Stimulated activated naive CD4-positive, alpha-beta T cell treated with Interleukin-2 at 50 U/mL for 16 hours (primary cell): ENCODE data around the gene ITPR2.
"Not testable (repeated sequence)": the region's sequence is repeated elsewhere in the genome, so short reads cannot be mapped to it uniquely, and the experiment has no call there.

Source experiments
- DNase-seq: peaks from one replicate; lab custom pipeline; 2025; lab: John Stamatoyannopoulos, UW

Gene ITPR2

DNA sequence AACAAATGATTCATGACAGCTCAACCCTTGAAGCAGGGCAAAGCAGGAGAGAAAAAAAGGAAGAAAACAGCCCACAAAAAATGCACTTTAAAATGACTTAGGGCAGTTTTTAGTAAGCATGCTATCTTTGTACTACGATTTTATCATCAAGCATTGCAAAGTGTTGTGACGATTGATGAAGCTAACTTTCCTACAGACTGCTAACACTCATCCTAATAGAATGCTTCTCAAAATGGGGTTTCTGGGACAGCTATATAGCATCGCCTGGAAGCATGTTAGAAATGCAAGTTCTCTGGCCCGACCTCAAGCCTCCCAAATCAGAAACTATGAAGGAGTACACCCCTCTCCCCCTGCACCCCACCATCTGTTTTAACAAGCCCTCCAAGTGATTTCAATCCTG, 381.2 kb downstream of the ITPR2 start:
- no peak for DNase-seq

DNA sequence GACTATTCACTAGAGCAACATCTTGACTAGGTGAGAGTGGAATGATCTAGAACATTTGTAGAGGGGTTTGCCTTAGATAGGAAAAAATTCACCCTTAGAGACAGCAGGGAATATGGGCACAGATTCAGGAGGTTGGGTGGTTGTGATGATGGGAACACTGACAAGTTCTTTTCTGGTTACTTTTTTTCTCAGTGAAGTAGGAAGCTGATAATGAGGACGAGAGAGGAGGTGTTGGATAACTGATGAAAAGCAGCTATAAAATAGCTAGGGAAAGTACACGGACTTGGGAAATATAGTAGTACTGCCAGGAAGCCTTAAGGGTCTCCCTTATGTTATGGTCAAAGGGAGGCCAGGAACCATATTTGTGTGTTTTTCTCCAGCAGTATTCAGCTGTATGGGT, 387.1 kb downstream of the ITPR2 start:
- no peak for DNase-seq

DNA sequence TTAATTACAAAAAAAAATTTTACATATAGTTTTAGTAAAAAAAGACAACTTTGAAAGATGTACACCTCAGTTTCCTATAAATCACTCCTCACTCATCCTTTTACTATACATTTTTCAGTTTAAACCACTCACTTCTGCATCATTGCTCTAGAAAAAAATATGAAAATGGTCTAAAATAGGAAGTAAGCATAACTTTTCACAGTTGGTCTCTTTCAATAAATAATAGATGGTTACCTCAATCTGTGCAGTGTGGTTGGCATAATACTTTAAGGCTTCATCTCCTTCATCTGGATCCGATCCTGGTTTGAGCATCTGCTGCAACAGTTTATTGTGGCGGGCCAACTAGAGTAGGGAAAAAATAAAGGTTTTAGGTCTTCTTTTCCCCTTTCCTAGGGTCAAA, 389.7 kb downstream of the ITPR2 start:
- DNase-seq = no peak

DNA sequence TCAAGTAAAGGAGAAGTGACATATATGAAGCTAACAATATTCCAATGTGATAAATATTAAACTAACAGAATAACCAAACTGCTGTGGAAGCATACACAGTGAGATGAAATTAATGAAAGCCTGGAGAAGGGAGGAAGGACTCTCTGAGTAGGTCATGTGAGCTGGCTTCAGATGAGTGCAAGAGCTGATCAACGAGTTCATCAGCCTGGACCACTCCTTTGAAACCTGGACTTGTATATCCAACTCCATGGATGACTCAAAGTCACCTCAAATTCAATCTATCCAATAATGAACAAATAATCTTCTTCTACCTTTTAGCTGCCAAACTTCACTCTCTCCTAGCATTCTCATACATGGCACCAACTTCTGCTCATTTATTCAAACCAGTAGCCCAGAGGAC, 391.6 kb downstream of the ITPR2 start:
- DNase-seq = no peak

DNA sequence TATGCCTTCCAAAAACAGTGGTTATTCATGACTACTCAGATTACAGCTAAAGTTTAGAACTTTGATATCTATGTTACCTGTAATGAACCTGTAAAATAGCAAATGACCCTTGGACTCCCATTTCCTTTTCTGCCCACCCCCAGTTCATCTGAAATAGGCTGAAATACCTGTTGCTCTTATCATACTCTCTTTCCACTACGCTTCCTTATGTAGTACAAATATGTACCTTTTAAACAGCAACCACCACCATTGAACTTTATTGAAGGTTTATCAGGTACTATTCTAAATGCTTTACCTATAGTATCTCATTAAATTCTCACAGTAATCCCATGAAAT, 398.0 kb downstream of the ITPR2 start:
- DNase-seq = no peak

DNA sequence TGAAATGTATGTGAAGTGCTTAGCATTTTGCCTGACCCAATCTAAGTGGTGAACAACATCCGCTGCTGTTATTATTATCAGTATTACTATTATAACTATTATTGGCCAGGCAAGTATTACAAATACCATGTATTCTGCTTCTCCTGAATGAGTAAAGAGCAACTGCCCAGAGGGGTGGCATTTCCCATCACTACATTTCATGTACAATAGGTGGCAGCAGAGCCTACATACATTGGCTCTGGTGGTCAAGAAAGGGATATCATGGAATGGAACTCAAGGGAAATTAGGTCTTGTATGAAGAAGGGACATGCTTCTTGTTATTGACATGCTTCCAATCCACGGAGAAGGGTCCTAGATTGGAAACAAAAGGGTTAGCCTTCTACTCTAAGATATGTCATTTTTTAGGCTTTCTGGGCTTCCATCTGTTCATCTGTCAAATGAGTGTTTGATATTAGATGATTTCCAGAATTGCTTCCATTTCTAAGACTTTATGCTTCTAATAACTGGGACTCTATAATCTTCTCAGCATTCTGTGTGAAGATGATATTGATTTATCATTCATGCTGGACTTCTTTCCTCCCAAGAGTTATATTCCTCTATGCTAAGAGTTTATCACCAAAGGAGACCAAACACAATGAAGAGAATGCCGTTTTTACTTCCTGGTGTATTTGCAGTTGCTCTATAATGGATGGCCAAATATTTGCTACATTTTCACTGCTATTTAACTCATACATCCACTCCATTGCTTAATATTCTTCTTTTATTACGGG, 398.5 kb downstream of the ITPR2 start:
- no peak for DNase-seq

DNA sequence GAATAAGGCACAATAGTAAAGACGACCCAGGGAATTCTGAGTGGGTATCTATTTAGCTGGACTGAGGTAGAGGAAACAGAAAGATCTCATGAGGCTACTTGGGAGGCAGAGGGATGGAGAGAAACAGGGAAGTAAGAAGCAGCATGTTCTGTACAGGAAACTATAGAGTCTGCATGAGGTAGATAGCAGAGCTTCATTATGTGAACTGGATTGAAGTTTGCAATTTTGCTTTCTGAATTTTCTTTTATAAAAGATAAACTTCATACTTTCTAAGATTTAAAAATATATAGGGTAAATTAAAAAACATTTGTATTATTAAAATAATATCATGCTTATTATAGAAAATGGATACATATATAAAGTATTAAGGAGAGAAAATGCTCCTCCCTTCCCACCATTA, 399.3 kb downstream of the ITPR2 start:
- DNase-seq = not testable (repeated sequence)

DNA sequence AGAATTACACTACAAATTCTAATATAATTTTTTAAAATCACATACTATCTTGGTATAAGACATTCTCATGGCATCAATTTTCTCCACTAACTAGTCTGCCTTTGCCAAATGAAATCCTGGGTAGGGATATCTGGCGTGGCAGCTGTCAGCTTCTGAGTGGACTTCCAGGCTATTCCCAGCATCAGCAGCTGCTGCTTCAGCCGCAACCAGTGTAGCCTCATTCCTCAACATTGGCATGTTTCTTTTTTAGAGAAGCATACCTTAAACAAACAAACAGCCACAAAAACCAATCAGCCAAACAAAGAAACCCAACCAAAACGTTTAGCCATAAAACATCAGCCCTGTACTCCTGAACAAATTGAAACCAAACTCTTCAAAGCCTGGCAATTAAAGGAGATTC, 401.8 kb downstream of the ITPR2 start:
- DNase-seq = no peak

DNA sequence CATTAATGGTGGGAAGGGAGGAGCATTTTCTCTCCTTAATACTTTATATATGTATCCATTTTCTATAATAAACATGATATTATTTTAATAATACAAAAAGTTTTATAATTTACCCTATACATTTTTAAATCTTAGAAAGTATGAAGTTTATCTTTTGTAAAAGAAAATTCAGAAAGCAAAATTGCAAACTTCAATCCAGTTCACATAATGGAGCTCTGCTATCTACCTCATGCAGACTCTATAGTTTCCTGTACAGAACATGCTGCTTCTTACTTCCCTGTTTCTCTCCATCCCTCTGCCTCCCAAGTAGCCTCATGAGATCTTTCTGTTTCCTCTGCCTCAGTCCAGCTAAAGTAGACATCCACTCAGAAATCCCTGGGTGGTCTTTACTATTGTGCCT, 402.4 kb downstream of the ITPR2 start:
- DNase-seq = not testable (repeated sequence)

DNA sequence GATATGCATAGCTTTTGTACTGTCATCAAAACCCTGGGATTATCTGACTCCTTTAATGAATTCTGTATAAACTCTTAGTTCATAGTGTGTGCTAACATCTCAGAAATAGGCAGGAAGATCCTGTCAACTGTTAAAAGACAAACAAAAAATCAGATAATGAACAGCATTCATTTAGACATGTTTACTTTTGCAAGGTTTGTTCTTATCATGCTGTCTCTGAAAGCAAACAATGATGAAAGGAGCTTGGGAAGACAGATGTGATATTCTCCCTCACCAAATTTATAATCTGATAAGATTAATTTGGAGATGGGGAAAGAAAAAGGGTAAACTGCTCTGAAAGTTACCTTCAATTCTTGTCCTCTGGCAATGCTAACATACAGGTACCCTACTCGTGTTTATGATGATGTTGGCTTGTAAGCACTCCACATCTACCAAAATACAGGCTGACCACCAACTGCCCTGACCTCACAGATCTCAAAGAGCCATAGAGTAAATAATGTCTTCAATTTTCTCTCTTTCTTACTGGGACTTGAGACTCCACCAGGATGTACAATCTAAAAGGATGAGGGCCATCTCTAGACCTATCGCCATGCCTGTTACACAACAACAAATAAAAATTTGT, 403.8 kb downstream of the ITPR2 start:
- DNase-seq = no peak

DNA sequence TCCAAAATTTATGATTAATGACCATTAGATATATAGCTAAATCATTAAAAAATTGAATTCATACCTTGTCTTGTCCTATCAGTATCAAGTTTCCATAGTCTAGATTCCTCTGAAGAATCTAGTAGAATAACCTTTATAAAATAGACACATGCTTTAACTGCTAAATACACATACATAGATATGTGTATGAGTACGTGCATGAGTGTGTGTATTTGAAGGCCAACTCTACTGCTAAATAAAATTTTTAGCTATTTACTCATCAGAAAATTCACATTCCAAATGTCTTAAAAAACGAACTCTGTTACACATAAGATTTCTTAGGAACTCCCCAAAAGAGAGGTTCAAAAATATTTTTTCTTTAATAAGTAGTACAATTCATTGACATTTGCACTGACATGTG, 404.6 kb downstream of the ITPR2 start:
- no peak for DNase-seq

DNA sequence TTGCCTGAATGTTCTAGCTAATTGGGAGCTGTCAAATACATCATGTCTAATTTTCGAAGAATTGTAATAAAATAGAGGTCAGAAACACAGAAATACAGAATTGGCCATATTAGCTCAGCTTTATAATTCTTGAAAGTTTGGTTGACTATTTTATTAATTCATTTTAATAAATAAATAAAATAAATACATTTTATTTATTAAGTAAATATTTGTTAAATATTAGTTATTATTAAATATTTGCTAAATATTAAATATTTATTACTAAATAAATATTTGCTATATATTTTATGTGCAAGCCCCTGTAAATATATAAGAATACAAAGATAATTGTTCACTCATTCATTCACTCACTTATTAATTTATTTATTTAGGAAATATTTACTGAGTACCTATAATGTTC, 406.3 kb downstream of the ITPR2 start:
- DNase-seq = no peak

DNA sequence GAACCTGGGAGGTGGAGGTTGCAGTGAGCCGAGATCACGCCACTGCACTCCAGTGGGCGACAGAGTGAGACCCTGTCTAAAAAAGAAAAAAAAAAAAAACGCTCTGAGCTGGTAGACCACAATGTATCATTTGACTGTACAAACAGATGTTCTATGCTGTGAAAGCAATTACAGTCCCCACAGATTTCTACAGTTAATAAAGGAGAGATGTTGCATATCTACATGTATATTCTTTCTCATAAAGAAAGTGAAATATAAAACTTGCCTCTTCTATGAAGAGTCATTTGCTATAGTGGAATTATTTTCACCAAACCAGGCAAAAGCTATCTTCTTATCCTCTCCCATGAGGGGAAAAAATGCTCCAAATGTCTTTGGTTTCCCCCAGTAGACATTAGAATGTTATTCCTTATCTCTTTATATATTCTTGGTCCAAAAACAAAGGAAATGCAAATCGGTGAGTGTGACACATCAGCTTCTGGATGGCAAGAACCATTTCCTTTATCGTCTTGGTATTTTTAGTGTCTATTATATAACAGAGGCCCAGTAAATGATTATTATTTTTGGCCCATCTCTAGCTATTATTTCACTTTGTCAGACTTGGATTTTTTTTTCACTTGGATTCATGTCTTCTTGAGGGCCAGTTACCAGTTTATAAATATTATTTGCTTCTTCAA, 407.3 kb downstream of the ITPR2 start:
- no peak for DNase-seq

DNA sequence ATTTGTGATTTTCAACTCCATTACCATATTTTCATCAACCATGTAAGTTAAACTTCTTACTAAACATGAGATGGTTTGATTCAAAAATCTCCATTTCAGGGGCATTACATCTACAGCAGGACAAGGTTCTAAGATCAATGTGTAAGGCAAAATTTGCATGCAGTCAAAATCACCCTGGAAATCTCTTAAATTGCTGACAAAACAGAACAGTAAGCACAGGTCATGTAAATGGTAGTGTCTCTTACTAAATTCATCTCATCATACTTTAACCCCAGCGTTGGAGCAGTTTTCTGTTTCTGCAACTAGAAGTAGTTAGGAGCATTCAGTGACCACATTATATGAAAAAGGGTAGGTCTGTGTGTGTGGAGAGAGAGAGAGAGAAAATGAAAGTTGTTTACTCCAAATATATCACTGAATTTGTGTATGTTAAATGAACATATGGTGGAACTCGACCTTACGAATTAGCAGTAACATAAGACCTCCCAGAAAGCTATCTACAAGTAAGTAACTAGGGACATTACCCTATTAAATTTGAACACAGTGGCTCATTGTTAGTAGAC, 410.1 kb downstream of the ITPR2 start:
- DNase-seq = no peak

DNA sequence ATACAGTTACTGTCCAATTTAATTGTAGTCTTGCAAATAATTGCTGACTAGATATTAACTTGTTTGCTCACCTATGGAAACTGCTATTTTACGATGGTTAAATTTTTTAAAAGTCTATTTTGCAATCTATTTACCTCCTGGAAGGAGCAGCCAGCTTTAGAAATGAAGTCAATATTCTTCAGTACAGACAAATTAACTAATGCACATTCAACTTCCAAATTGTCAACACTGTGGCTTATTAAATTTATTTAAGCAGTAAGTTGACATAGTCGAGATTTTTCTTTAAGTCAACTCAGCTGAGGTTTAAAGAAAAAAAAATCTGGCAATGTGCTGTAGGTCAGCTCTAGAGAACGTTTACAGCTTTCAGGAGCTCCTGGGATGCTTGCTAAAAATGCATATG, 416.4 kb downstream of the ITPR2 start:
- DNase-seq = no peak

DNA sequence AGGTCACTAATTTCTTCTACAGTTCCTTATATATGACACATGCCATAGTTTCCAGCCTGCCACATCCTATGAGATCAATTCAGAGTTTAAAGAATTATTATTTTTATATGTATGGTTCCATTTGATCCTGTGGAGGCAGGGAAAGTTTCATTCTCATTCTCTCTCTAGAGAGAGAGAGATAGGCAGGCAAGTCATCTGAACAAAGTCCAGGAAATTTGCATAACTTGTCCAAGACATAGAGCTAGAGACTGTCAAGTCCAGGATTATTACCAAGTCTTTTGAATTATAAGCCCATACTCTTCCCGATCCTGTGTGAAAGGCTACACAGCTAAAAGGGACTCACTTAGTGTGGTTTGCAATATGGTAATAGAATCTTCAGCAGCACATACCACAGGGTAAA, 422.3 kb downstream of the ITPR2 start:
- DNase-seq = no peak

DNA sequence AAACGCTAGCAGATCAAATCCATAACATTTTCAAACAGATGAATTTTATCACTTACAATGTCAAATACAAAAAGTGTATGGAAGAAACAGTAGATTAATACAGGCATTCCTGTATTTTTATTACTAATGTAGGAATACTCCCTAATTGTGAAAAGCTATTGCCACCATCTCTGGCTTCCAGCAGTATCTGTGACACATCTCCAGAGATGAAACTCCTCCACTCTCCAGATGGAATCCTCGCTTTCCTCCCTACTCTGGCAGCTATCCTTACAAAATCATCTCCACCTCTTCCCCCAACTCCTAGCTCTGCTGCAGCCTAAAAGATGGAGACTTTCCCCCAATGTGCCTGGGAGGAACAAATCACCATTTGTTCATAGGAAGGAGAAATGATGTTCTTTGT, 426.2 kb downstream of the ITPR2 start:
- no peak for DNase-seq

DNA sequence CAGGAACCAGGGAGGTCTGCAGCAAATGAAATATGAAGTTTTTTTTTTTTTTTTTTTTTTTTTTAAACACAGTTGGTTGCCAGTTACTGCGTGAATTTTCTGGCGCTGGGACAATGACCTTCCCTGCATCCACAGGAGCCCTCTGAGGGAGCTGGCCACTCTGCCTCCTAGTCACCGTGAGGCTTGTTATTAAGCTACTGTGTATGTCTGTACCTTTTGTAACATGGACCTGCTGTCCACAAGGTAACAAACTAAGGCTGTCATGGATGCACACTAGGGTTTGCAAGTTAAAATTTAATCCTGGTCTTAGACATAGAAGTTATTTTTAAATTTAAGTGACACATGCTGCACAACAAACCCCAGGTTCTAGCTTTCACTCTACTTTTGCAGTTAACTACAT, 426.6 kb downstream of the ITPR2 start:
- no peak for DNase-seq

DNA sequence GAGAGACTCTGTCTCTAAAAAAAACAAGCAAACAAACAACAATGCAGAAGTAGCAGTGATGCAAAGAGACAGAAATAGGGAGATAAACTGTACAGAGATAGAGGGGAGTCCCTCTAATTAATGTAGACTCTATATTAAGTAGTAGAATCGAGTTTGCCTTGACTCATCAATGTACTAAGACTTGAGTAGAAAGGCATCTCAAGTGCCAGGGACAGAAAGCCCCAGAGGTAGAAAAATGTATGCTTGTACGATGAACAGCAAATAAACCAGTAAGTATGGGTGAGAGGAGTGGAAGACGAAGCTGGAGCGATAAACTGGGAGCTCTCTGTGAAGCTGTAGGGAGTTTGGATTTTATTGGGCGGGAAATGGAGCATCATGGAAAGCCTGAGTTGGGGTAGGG, 429.4 kb downstream of the ITPR2 start:
- DNase-seq = no peak

DNA sequence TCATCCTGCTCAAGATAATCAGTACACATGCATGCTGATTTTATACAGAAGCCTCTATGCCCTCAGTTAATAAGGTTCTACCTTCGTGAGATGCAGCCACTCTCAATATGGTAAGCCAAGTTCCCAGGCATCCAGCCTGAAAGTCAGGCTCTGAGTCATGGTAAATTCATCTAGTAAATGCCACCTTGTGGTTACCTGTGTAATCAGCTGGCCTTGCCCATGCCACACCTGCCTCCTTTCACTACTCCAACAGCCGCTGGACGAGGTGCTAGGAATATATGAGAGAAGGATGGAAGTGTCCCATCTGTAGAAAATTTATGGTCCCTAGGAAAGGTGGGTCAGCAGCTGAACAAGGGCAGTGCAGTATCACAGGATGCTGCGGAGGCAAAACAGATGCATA, 430.3 kb downstream of the ITPR2 start:
- DNase-seq = no peak

DNA sequence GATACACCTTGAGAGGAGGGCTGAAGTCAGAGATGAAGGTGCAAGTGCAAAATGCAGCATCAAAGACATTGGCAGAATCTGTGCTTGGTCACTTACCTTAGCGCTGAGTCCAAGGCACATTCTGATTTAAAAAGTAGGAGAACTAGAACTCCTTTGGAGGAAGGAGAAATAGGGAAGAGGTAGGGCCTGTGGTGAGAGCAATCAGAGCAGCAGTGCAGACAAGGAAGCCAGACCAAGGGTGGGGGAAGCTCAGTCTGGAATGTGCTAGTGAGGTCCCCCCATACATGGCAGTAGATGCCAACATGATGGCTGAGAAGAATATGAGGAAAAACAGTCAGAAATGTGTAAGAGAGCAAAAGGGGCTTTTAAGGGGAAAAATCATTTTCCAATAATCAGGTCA, 431.1 kb downstream of the ITPR2 start:
- DNase-seq = no peak

DNA sequence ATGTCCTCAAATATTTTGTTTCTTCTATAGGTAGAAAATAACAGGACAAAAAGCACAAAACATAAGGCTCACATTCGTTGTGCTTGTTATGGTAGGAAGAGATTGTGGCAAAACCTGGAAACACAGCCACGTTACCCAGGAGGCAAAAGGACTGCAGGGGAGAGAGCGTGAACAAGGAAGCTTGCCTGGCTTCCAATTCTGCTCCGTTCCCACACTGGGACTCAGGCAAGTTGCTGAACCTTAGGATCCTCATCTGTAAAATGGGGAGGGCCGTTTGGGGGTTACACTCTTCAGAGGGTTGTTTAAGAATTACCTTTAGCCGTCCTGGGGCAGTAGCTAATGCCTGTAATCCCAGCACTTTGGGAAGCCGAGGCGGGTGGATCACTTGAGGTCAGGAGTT, 432.4 kb downstream of the ITPR2 start:
- no peak for DNase-seq

DNA sequence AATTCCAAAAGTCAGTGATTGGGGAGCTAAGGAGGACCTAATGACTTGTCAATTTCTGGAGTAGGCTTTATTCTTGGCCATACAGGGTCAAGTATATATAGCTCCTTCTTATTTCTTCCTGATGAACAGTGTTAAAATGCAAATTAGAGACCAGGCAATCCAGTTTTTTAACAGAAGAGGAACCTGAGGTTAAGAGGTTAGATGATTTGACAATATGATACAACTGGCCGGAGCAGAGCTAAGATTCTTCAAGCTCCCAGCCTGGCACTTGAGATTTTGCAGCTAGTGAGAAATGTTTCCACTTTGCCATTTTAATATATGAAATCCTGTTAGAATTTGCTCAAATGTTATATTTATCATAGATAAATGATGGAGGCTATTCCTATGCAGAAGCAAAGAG, 433.6 kb downstream of the ITPR2 start:
- DNase-seq = no peak
